Ectodermal cell (in vitro differentiated cells): Measurements from ENCODE around the gene CAMK2D.

ENCODE experiments used
- H3K27ac ChIP-seq: 2 replicates; pipeline ENCODE4 v1.7.0; 2013; ENCODE audit warnings: mild to moderate bottlenecking, low read depth, low read length; ENCODE audit not compliant: insufficient read depth, poor library complexity, severe bottlenecking
- H3K27me3 ChIP-seq: 2 replicates; pipeline ENCODE4 v1.7.0; 2013; ENCODE audit warnings: mild to moderate bottlenecking, low read length; ENCODE audit not compliant: insufficient read depth, control insufficient read depth, poor library complexity, severe bottlenecking
- H3K36me3 ChIP-seq: one replicate; pipeline ENCODE4 v1.7.0; 2013; ENCODE audit warnings: low read length; ENCODE audit not compliant: control insufficient read depth, insufficient read depth
- H3K4me1 ChIP-seq: one replicate; pipeline ENCODE4 v1.7.0; 2013; ENCODE audit warnings: low read length; ENCODE audit not compliant: control insufficient read depth, insufficient read depth
- H3K4me3 ChIP-seq: 2 replicates; pipeline ENCODE4 v1.7.0; 2013; ENCODE audit warnings: low read depth, low read length, control low read depth; ENCODE audit not compliant: insufficient read depth
- H3K9me3 ChIP-seq: 2 replicates; pipeline ENCODE4 v1.7.0; 2013; ENCODE audit warnings: mild to moderate bottlenecking, low read length, moderate library complexity; ENCODE audit not compliant: control insufficient read depth
- WGBS, 2 experiments: methylation state at CpG; one replicate each; pipeline ENCODE4 v1.1.7; 2013; ENCODE audit warnings: missing lambda C conversion rate in 2 of 2; 5-methylcytosine and 5-hydroxymethylcytosine counted together

Gene CAMK2D

GRCh38 chr4:113433116-113433515, 328.4 kb downstream of the CAMK2D start:
- Histone ChIP-seq H3K27ac (no peak overlapping the region), H3K36me3 (no peaks in the 10 kb centered on the region), H3K4me1 (no peaks in the 10 kb centered on the region), H3K4me3 (no peak overlapping the region), H3K9me3 (no peaks in the 10 kb centered on the region), H3K27me3 (no peaks in the 10 kb centered on the region)
- 88 to 92% methylated on average over 1 of the region's 1 CpG for WGBS, 2 experiments

GRCh38 chr4:113423631-113424030, 337.9 kb downstream of the CAMK2D start:
- 69% methylated on average over 1 of the region's 1 CpG; no CpG with 5 or more reads in 1 of the 2 experiments for WGBS, 2 experiments
- Histone ChIP-seq H3K9me3 (peaks cover 2% of the 10 kb centered on the region), H3K4me1 (no peaks in the 10 kb centered on the region), H3K27me3 (no peaks in the 10 kb centered on the region), H3K36me3 (no peaks in the 10 kb centered on the region), H3K4me3 (no peak overlapping the region), H3K27ac (no peak overlapping the region)

GRCh38 chr4:113420938-113421337, 340.6 kb downstream of the CAMK2D start:
- H3K9me3 ChIP-seq: peaks cover 2% of the 10 kb centered on the region

GRCh38 chr4:113419631-113420030, 341.9 kb downstream of the CAMK2D start:
- H3K9me3 ChIP-seq: peaks cover 2% of the 10 kb centered on the region
- no peak overlapping the region for H3K27ac ChIP-seq
- 83% methylated on average over 2 of the region's 2 CpGs; no CpG with 5 or more reads in 1 of the 2 experiments for WGBS, 2 experiments
- H3K4me3 ChIP-seq: no peak overlapping the region
- no peaks in the 10 kb centered on the region for H3K36me3 ChIP-seq
- H3K4me1 ChIP-seq: no peaks in the 10 kb centered on the region
- no peaks in the 10 kb centered on the region for H3K27me3 ChIP-seq

More at GRCh38 chr4:113420938-113421337, 340.6 kb downstream of the CAMK2D start:
- Histone ChIP-seq H3K27me3 (no peaks in the 10 kb centered on the region), H3K27ac (no peak overlapping the region), H3K4me1 (no peaks in the 10 kb centered on the region), H3K4me3 (no peak overlapping the region), H3K36me3 (no peaks in the 10 kb centered on the region)

GRCh38 chr4:113411496-113411938, 350.0 kb downstream of the CAMK2D start:
- WGBS, 2 experiments: 85 to 89% methylated on average over 4 of the region's 4 CpGs
- H3K4me3 ChIP-seq: no peak overlapping the region
- no peaks in the 10 kb centered on the region for H3K4me1 ChIP-seq
- no peaks in the 10 kb centered on the region for H3K9me3 ChIP-seq
- H3K36me3 ChIP-seq: no peaks in the 10 kb centered on the region
- H3K27me3 ChIP-seq: no peaks in the 10 kb centered on the region
- no peak overlapping the region for H3K27ac ChIP-seq

- no peak overlapping the region for H3K27ac ChIP-seq
- no peaks in the 10 kb centered on the region for H3K4me1 ChIP-seq
- no peaks in the 10 kb centered on the region for H3K27me3 ChIP-seq
- no peak overlapping the region for H3K4me3 ChIP-seq
- H3K9me3 ChIP-seq: no peaks in the 10 kb centered on the region
- H3K36me3 ChIP-seq: no peaks in the 10 kb centered on the region
Measured at GRCh38 chr4:113410686-113411085, 350.9 kb downstream of the CAMK2D start.

GRCh38 chr4:113409181-113409580, 352.4 kb downstream of the CAMK2D start:
- WGBS, 2 experiments: 71 to 93% methylated on average over 2 to 4 of the region's 4 CpGs
- H3K36me3 ChIP-seq: no peaks in the 10 kb centered on the region
- H3K4me1 ChIP-seq: no peaks in the 10 kb centered on the region
- H3K27ac ChIP-seq: no peak overlapping the region
- H3K4me3 ChIP-seq: no peak overlapping the region
- H3K27me3 ChIP-seq: no peaks in the 10 kb centered on the region
- no peaks in the 10 kb centered on the region for H3K9me3 ChIP-seq

- Histone ChIP-seq H3K9me3 (no peaks in the 10 kb centered on the region), H3K4me3 (no peak overlapping the region), H3K27me3 (no peaks in the 10 kb centered on the region), H3K36me3 (no peaks in the 10 kb centered on the region), H3K4me1 (no peaks in the 10 kb centered on the region), H3K27ac (no peak overlapping the region)
- 73 to 77% methylated on average over 2 of the region's 2 CpGs for WGBS, 2 experiments
Measured at GRCh38 chr4:113407409-113407808, 354.1 kb downstream of the CAMK2D start.

GRCh38 chr4:113406723-113407016, 354.9 kb downstream of the CAMK2D start:
- 92 to 95% methylated on average over 7 of the region's 7 CpGs for WGBS, 2 experiments
- Histone ChIP-seq H3K36me3 (no peaks in the 10 kb centered on the region), H3K27me3 (no peaks in the 10 kb centered on the region), H3K4me3 (no peak overlapping the region), H3K4me1 (no peaks in the 10 kb centered on the region), H3K27ac (no peak overlapping the region), H3K9me3 (no peaks in the 10 kb centered on the region)

GRCh38 chr4:113405874-113406722, 355.4 kb downstream of the CAMK2D start:
- H3K4me3 ChIP-seq: no peak overlapping the region
- H3K27ac ChIP-seq: no peak overlapping the region
- no peaks in the 10 kb centered on the region for H3K36me3 ChIP-seq
- no peaks in the 10 kb centered on the region for H3K27me3 ChIP-seq
- WGBS, 2 experiments: 91 to 92% methylated on average over 5 to 7 of the region's 7 CpGs
- H3K4me1 ChIP-seq: no peaks in the 10 kb centered on the region
- H3K9me3 ChIP-seq: no peaks in the 10 kb centered on the region
